GM21529 (cell line): Measurements from ENCODE around the gene CCDC47.
"Not testable (repeated sequence)": the region's sequence is repeated elsewhere in the genome, so short reads cannot be mapped to it uniquely, and the experiment has no call there.

ENCODE experiments used
- ATAC-seq: cut with Tn5 transposase; IDR thresholded peaks from one replicate; pipeline ENCODE4 v1.9.1; 2021; ENCODE audit not compliant: unreplicated experiment

Gene CCDC47

GRCh38 chr17:63740464-63741142, 32.8 kb downstream of the CCDC47 start:
- no peak for ATAC-seq

DNA sequence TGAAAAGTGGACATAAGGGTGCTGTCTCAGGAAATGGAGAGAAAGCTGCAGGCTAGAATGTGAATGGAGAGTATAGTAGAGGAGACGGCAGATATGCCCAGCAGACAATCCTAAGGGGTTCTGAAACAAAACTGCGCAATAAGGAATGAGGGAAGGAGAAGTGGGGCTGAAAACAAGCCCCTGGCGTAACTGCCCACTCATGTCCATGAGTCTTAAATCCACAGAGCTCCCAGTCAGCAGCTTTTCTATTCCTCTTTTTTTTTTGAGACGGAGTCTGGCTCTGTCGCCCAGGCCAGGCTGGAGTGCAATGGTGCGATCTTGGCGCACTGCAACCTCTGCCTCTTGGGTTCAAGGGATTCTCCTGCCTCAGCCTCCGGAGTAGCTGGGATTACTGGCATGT, 37.7 kb downstream of the CCDC47 start:
- no peak for ATAC-seq

GRCh38 chr17:63722403-63722802, 51.0 kb downstream of the CCDC47 start:
- ATAC-seq, result no peak

DNA sequence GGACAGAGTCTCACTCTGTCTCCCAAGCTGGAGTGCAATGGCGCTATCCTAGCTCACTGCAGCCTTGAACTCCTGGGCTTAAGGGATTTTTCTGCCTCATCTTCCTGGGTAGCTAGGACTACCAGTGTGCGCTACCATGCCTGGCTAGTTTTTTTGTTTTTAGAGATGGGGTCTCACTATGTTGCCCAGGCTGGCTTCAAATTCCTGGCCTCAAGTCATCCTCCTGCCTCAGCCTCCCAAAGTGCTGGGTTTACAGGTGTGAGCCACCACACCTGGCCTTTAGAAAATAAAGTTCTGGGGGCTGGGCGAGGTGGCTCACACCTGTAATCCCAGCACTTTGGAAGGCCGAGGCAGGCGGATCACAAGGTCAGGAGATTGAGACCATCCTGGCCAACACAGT, 53.2 kb downstream of the CCDC47 start:
- ATAC-seq, result not testable (repeated sequence)

- ATAC-seq, result no peak
Measured at GRCh38 chr17:63718988-63719387, 54.4 kb downstream of the CCDC47 start.

DNA sequence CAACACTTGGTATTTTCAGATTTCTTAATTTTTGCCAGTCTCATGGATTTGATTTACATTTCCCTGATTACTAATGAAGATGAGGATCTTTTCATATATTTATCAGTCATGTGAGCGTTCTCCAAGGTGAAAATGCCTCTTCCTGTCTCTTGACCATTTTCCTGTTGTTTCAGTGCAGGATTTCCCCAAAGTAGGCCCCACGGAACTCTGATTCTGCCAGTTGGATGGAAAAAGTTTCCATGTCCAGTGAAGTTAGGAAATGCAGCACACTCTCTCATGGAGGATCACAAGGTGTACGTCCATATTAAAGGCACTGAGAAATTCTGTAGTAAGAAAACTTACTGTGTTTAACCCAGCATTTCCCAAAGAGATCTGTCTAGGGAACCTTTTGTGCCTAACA, 57.0 kb downstream of the CCDC47 start:
- ATAC-seq, result no peak

DNA sequence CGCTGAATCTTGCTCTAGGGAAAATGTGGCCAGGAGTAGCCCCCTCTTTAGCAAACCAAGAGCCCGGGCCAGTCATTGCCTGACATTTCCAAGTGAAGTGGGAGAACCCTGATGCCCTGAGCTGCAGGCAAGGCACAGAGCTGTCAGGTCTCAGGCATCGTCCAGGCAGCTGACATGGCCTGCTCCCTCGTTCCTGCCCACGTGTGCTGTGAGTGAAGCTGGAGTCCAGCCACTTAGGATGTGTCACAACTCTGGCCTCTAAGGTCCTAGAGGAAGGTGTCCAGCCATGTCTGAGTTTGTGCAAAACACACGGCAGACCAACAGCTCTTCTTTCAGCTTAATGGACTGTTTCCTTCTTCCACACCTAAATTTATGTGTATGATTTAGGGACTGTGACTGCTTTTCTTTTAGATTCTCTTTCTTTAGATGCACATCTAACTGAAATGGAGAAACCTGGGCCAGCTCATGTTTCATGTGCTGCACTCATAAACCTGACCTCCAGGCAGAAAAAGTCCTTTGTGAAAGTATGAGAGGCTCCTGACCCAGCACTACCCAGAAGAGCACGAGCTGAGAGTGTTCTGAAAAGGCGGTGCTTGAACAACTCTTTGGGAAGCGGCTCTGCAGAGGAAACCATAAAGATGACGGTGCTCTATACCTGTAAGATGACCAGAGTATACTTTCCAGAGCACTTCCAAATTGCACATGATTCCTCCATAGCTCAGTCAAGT, 58.7 kb downstream of the CCDC47 start:
- ATAC-seq, result no peak

DNA sequence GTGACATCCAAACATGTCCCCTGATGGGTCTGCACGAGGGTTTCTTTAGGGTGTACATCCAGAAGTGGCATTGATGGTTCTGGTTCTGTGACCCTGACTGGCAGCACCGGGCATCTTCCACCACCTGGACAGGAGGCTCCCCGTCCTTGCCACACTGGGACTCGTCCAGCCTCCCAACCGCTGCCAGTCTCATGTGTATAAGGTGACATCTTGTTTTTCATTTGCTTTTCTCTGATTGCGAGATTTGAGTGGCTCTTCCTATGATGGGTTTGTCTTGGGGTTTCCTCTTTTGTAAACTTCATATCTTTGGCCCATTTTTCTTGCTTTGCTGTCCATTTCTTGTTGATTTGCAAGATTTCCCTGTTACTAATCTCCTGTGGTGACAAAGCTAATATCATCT, 64.3 kb downstream of the CCDC47 start:
- ATAC-seq, result no peak

DNA sequence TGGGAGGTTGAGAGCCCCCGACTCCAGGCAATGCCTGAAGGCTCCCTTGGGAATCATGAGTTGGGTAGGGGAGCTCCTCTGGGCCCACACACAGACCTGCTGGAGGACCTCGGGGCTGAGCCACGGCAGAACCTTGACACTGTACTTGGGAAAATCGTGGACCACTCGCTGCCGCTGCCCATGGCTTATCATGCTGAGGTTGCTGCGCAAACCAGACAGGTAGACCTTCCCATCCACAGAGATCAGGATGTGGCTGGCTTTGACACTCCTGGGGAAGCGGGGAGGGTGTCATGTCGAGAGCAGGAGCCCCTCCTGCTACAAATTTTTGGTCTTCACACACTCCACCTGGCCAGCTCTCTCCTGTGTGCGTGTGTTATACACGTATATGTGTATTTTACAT, 66.2 kb downstream of the CCDC47 start:
- ATAC-seq, result no peak

DNA sequence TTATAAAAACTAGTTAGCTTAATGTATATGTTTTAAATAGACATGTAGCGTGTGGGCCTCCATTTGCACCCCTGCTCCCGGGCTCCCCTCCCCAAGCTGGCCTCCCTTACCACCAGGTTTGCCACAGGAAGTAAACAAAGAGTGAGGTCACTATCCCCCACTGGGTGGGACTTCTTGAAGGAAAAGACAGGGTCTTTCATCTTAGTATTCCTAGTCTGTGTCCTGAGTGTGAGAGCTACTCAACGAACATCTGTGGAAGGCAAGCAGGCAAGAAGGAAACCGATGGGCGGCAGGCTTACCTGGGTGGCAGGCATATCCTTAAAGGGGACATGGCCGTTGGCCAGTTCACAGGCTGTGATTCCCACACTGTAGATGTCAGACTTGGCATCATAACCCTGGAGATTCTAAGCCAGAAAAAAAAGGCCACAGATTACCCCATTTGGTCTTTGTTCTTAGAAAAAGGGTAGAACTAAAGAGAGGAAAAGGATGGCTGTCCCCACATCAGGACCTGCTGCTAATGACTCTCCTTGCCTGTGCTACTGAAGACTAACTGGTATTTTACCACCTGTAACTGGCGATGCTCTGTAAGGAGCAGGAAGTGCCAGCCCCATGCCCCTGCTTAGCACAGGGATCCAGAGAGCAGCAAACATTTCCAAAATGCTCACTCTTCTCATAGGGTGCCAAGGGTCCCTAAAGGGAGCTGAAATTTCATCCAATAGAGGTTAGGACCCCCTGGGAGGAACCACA, 66.9 kb downstream of the CCDC47 start:
- ATAC-seq, result no peak

- no peak for ATAC-seq
Measured at GRCh38 chr17:63705657-63706056, 67.7 kb downstream of the CCDC47 start.

DNA sequence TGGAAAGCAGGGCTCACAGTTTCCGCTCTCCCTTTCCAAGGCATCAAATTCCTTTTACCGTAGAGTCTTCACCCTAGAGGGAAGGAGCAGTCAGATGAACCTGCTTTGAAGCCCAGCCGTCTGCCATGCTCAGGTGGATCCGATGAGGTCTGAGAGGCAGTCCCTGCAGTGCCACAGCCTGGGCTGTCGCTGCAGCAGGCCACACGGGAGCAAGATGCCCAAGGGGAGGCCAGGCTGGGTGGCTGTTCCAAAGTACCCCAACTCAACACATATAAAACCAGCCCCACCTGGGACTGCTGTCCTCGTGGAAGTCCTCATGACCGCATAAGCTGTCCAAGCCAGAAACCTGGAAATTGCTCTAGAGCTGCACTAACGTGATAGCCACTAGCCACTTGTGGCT, 68.6 kb downstream of the CCDC47 start:
- no peak for ATAC-seq

DNA sequence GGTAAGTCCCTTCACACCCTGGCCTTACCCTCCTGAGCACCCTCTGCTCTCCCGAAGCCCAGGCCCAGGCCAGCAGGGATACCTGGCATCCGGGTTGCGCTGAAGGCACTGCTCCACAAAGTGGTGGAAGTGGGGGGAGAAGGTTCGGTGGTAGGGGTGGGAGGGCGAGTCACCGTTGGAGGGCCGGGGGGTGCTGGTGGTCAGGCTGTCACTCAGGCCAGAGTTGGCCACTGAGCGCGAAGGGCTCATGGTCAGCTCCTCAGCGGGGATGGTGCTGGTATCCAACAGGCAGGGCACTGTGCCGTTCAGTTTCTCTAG, 69.2 kb downstream of the CCDC47 start:
- ATAC-seq, result no peak

DNA sequence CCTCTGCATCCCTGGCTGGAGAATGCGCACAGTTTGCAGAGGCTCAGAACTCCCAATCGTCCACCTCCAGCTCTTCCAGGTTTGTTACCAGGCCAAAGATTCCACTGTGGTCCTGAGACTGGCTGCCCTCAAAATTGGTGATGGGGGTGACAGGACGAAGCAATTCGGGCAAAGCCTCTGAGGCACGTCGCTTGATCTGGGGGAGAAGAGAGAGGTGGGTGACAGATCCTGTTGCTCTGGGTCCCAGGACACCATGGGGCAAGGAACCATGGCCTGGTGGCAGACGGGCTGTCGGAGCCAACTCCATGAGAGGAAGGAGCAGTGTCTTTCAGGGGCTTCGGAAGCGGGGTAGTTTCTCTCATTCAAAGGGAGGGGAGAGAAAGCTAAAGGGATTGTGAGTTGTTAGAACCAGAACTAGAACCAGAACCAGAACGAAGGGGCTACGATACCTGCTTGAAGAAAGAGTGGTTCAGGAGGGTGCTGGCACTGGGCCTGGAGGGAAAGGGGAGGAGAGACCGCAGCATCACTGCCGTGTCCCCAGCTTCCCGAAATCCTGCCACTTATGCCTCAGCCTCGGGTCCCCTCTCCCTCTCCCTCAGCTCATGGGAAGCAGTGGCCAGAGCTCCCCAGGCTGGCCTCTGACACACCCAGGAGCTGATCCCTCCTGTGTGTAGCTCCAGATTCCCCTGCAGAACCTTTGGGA, 69.7 kb downstream of the CCDC47 start:
- no peak for ATAC-seq

- ATAC-seq, result no peak
Measured at GRCh38 chr17:63703029-63703428, 70.4 kb downstream of the CCDC47 start.

- ATAC-seq, result no peak
Measured at GRCh38 chr17:63702721-63703015, 70.7 kb downstream of the CCDC47 start.

GRCh38 chr17:63701868-63702720, 71.3 kb downstream of the CCDC47 start:
- ATAC-seq, result no peak

DNA sequence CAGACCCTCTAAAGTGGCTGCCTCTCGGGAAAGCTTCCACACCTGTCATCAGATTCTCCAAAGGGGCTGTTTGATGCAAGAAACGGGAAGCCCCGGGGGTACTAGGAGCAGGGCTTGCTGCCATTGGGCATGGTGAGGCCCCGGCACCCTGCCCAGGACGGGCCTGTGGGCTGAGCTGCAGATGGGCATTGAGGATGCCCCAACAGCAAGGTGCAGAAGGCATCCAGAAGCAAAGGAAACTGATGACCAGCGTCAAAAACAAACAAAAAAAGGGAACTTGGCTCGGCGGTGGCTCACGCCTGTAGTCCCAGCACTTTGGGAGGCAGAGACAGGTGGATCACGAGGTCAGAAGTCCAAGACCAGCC, 72.0 kb downstream of the CCDC47 start:
- ATAC-seq, result no peak

DNA sequence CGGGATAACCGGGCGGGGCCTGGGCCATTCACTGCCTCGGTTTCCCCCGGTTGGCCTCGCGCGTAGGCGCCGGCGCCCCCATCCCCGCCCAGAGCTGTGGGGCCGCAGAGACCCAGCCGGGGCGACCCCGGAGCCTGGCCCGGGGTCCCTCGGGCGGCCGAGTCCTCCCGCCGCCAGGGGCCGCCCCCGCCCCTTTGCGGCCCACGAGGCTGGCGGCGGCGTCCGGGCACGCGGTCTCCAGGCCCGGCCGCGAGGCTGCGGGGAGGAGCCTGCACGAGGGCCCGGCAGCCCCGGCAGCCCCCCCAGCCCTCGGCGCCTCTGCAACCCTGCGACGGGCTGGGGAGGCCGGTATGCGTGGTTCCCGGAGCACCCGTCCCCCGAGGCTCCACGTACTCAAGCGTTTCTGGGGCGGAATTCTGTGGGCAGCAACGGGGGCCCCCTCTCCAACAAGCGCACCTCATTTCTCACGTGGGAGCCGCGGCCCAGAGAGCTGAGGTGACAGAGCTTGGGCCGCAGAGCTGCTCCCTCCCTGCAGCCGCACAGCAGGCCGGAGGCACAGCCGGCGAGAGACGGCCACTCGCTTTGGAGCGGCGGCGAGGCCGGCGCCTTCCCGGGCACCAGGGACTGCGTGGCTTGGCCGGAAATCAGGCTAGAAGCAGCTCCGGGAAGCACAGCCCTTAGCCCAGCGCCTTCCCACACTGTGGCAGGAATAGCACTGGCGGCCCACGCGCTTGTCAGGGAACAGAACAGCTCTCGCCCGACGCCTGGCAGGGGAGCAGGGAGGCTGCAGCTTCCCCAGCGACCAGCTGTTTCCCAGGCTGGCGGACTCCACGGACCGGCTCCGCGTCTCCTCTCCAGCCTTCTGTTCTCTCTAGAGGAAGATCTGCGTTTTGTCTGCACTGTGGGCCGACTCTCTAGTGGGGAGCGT, 72.6 kb downstream of the CCDC47 start:
- ATAC-seq, result no peak
